Measurements from ENCODE around the gene MED13L.

DNA sequence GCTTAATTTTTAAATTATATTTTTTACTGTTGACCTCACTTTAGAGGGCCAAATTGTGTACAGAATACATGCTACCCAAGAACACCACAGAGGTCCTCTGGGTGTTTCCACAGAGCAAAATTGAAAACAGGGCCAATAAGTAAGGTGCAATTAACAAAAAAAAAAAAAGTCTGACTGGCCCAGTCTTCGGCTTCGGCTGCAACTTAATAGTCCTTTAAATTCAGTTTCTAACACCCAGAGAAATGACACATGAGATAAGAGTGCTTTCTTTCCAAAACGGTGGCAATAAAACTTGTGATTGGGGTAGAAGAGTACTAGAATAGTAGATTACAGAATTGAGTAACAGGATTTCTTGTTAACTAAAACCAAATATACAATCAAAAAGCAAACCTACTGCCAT is 81.3 kb downstream of the MED13L start:
- no peak for TF ChIP-seq EZH2 (IDR thresholded peaks at IDR 0.05; ENCODE audit: borderline replicate concordance, low read length)
- TF ChIP-seq, protein P1, sequence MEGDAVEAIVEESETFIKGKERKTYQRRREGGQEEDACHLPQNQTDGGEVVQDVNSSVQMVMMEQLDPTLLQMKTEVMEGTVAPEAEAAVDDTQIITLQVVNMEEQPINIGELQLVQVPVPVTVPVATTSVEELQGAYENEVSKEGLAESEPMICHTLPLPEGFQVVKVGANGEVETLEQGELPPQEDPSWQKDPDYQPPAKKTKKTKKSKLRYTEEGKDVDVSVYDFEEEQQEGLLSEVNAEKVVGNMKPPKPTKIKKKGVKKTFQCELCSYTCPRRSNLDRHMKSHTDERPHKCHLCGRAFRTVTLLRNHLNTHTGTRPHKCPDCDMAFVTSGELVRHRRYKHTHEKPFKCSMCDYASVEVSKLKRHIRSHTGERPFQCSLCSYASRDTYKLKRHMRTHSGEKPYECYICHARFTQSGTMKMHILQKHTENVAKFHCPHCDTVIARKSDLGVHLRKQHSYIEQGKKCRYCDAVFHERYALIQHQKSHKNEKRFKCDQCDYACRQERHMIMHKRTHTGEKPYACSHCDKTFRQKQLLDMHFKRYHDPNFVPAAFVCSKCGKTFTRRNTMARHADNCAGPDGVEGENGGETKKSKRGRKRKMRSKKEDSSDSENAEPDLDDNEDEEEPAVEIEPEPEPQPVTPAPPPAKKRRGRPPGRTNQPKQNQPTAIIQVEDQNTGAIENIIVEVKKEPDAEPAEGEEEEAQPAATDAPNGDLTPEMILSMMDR (conservative IDR thresholded peaks at IDR 0.05 in 1 of 2, IDR thresholded peaks at IDR 0.05 in 1 of 2; ENCODE audit: extremely low read depth in 1 of 2, insufficient read depth in 1 of 2, low read depth in 1 of 2, low read length in 2 of 2): no peak
